Activated CD4-positive, alpha-beta T cell treated with anti-CD3 and anti-CD28 coated beads, Interleukin-2, amount 50 U/mL, for 24 hours (primary cell): ENCODE measurements around the gene RWDD2A.
A peak's percentile ranks its signal among the peaks of the same experiment; 100 is the strongest.

ENCODE experiments used
- DNase-seq, 2 donors: peaks; one replicate each; pipeline ENCODE4 v3.0.0-alpha.2; 2020; ENCODE audit warnings: low read depth in 1 of 2, low spot score in 1 of 2

Gene RWDD2A

DNA sequence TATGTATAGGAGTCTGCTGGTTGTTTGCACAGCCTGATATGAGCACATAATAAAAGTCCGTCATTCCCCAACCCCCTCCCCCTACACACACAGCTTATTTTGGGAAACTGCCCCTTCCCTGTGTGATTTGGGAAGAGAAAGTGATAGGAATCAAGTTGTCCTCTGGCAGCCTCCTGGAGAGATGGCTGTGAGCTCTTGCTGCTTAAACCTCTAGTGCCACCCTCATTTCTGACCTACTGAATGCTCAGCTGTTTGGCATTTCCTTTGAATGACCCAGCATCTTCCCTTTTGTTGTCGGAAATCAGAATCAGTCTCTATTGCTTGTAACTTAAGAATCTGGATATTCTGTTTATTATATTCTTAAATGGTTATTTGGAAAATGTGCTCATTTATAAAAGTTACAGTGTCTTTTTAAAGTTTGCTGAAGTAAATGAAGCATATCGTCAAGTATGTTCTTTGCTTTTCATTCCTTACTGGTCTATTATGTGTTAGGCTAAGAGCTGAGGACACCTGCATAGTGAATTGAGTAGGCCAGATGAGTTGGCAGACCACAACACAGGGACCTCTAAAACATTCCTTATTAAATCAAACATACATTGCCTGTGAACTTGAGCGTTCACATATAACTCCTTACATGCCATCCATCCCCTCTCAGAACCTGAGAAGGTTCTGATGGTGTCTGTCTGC lies 5.5 kb downstream of the RWDD2A start:
- DNase-seq = no peak

DNA sequence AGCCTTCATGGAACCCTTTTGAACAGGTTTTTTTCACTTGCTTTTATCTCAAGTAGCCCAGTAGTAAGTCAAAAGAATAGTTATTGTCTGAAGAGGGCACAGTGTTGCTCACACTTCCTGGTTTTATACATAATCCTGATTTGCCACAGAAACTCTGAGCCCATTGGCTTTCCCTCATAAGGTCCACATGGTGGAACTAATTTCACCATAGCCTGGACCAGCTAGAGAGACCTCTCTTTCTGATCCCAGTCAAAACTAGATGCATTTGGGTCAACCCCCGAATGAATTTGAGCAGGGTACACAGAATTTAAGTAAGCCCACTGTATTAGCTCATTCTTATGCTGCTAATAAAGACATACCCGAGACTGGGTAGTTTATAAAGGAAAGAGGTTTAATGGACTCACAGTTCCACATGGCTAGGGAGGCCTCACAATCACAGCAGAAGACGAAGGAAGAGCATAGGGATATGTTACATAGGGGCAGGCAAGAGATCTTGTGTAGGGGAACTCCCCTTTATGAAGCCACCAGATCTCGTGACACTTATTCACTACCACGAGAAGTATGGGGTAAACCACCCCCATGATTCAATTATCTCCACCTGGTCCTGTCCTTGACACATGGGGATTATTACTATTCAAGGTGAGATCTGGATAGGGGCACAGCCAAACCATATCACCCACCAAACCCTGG lies 6.2 kb downstream of the RWDD2A start:
- no peak for DNase-seq

DNA sequence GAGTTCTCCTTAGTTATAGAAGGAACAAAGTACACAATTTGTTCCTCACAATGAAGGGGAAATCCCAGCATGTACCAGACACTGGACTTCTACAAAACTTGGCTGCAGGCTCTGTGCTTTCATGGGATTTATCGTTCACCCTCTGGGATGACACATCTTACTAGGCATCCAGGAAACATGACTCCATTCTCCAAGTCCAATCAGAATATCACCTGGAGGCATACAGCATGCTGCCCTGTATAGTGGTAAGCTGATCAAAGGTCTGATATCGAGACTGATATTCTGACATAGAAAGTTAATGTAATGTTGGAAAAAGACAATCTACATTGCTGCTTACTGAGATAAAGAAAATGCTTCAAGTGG lies 6.7 kb downstream of the RWDD2A start:
- no peak for DNase-seq

DNA sequence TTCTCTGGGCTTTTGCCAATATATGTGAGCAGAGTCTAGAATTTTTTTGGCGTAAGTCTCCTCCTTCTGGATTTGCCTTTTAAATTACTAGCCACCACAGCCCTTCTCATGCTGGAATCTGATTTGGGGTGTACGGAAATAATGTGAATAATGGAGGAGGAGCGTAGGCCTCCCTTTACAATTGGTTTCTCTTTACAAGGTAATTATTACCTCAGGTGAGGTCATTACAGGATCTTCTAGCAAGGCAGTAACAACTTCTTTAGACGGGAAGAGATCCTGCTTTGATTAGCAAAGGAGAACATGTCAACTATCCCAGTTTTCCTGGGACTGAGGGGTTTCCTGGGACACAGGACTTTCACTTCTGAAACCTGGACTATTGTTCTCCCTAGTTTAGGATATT lies 8.9 kb downstream of the RWDD2A start:
- DNase-seq = no peak

DNA sequence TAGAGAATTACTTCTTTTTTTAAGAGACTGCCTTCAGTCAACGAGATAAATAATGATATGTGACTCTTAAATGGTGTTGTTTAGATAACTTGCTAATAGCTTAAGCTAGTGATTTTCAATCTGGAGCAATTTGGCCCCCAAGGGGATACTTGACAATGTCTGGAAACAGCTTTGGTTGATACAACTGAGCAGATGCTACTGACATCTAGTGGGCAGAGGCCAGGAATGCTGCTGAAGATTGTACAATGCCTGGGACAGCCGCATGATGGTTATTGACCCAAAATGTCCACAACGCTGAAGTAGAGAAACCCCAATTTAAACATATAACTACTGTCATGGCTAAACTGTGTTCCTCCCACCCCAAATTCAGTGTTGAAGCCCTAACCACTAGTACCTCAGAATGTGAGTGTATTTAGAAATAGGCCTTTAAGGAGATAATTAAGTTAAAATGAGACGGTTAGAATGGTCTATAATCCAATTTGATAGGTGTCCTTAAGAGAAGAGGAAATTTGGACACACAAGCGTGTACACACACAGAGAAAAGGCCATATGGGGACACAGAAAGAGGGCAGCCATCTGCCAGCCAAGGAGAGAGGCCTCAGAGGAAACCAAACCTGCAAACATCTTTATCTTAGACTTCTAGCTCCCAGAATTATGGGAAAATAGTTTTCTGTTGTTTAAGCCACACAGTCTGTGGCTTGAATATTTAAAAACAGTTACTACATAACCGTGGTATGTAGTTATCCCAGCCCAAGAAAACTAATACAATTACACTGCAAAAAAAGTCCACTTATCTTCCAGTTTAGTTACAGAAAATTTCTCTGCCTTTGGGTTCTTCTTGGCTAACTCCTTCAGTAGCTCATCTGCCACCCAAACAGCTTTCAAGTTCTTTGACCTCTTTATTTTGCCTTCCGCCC lies 22.2 kb downstream of the RWDD2A start:
- DNase-seq = peak in 1 of 2 donors; percentile 46

DNA sequence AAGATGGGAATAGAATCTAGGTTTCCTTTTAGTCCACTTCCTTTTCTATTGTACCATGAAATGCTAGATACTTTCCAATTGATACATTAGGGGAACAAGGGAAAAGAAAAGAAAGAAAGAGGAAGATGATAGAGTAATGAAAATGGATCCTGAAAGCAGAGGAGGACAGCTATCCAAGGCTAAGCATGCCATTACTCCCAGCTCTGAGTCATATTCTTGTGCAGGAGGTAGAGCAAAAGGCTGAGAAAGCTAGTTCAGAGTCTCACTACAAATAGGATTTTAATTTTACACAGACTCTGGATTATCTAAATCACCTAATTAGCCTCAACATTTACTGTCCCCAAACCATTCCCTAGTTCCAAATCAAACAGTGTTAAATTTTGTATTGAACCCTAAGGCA lies 23.6 kb downstream of the RWDD2A start:
- no peak for DNase-seq

DNA sequence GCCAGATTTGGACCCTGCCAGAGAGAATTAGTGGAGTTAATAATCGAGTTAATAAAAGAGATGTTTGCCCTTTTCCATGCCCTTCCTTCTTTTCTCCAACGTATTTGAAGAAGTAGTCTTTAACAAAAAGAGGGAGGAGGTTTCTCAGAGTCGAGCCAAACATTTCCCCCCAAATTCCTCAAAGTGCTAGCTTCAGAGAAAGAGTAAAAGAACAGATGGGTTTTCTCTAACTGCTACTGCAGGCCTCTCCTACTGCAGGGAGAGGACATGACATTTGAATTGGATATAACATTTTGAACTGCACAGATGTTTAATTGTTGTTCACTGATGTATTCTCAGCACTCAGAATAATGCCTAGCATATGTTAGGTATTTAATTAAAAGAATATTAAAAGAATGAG lies 25.5 kb downstream of the RWDD2A start:
- DNase-seq = no peak

DNA sequence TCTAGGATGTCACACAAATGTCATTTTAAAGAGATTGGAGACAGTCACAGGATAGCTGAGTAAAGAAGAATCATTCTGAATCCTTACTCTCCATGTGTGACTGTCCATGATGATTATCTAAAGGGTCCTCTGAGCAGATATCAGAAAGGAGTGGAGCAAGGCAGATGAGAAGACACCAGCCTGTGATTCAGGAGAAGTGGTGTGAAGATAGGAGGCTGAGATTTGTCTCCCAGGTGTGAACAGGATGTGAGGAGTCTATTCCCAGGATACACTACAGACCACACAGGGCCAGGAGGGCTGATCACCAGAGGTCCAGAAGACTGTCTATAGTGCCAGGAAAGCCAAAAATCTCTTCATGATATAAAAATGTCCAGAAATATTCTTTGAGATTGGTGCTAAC lies 27.0 kb downstream of the RWDD2A start:
- no peak for DNase-seq

DNA sequence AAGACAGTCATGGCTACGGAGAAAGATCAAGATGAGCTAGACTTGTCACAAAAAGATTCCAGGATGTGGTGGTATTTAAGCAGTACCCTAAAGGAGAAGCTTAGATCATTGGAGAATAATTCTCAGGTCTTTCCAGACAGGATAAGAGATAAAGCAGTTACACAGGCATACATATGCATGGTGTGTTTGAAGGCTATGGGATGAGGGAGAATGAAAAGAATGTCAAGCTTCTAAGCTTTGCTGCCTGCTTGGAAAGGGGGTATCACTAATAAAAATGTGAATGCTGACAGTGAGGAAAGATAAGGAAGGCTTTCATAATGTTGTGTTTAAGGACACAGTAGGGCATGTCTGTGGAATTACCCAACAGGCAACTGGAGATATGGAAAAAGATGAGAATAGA lies 28.1 kb downstream of the RWDD2A start:
- no peak for DNase-seq

DNA sequence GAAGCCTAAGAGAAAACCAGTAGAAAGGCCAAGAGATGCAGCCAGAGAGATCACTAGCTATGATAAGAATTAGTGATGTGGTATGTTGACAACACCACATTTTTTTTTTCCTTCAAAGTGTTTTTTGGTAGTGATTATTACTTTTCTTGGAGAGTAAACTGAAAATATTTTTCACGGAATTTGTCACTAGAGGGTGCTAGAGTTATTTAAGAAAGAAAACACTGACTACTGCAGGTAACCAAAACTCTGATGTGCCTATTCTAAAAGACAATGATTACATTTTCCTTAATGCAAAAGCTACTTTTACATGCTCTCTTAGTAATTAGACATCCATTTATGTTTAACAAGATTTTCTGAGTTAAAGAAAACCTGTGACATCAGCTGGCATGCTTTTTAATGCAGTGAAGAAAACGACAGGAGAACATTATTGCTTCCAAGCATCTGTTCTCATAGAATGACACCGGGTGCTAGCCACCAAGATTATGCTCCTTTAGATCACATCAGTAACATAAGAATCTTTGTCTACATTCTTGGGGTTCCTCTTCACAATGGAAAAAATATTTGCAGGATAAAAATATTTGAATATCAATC lies 28.8 kb downstream of the RWDD2A start:
- no peak for DNase-seq

DNA sequence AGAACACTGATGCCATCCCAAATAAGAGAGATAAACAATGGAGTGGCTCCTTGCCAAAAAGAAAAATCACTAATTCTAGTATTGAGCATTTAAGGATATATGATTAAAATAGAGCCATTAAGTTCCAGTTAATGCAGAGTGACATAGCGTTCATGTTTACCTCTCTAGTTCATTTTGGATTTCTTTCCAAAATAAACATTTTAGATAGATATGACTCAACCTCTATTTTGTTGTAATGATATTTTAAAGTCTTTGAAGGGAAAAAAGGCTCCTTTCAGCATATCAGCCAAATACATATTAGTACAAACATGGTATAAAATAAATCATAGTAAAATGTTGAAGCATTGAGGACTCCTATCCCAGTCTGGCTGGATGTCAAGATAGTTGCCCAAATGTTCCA lies 33.4 kb downstream of the RWDD2A start:
- DNase-seq = no peak

DNA sequence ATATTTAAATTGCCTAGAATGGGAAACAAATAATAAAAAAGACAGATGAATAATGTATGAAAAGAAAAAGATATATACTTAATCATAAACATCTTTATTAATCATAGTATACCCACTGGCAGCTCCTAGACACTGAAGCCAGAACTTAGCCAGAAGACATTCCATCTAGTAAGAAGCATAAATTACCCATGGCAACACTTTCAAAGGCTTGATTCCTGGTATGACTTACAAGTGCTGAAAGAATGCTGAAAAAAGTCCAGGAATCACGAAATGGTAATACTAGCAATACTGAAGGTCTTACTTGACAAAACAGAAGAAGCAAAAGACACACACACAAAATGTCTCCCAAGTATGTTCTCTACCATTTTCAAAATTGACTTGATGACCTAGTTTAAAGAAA lies 38.0 kb downstream of the RWDD2A start:
- DNase-seq = no peak

DNA sequence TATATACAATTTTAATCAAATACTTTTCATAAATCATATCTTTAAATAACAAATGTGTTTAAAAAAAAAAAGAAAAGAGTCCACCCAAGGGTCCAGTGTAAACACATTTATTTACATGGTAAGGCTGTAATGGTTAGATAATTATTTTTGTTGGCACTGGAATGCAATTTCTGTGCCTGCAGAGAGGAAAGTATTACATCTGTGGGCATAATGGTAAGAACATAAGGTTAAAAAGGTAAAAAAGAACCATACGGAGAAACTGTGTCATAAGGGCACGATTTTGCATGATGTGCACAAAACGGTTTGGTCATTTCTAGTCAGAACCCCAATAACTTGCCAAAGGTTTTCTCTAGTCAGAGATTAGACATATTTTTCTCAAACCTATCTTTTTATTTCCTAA lies 54.3 kb downstream of the RWDD2A start:
- no peak for DNase-seq
